BJ (cell line): ENCODE measurements around the gene HYDIN. TPM values are rescaled to one million over a fixed set of nuclear protein-coding genes. Genes with fewer than 3 reads are reported as not detected.

Source experiments
- CTCF ChIA-PET: fragments of 350-600 bp; formaldehyde crosslinking; extraction: SDS; loops from one replicate; lab custom pipeline; 2021; ENCODE audit warnings: antibody characterized with exemption, inconsistent platforms; lab: Yijun Ruan, JAX
- POLR2A ChIA-PET: fragments of 300-600 bp; sonication (Branson Sonifier 250); formaldehyde crosslinking; extraction: SDS; loops from one replicate; lab custom pipeline; 2021; ENCODE audit warnings: antibody characterized with exemption; lab: Charles Lee
- DNase-seq: peaks from one replicate; pipeline ENCODE4 v3.0.0-alpha.2; 2011; ENCODE audit warnings: low read depth
- H3K27me3 ChIP-seq: 2 replicates; pipeline ENCODE4 v1.6.0; 2011; ENCODE audit warnings: low read length; ENCODE audit not compliant: control insufficient read depth, insufficient read depth
- H3K36me3 ChIP-seq: 2 replicates; pipeline ENCODE4 v1.5.1; 2011; ENCODE audit warnings: low read length; ENCODE audit not compliant: control insufficient read depth, insufficient read depth
- H3K4me3 ChIP-seq: 2 replicates; pipeline ENCODE4 v1.5.1; 2011; ENCODE audit warnings: low read depth, mild to moderate bottlenecking, control low read depth, low read length
- polyA plus RNA-seq: library from polyadenylated mRNA; depleted of rRNA; stranded (reverse); fragments of >200 nt; gene quantifications from 2 replicates; pipeline ENCODE4 v1.2.3, GENCODE V29; 2011
- TF ChIP-seq, protein P1 (sequence below): IDR thresholded peaks from 2 replicates; pipeline ENCODE4 v1.5.1; 2011; ENCODE audit warnings: low read depth, mild to moderate bottlenecking, control low read depth, inconsistent platforms, low read length, moderate library complexity; ENCODE audit not compliant: insufficient read depth

HYDIN gene
- polyA plus RNA-seq, 1 experiment: 0.47 TPM

GRCh38 chr16:71226229-71227141 is 4.0 kb downstream of the HYDIN start:
- Histone ChIP-seq H3K36me3 (no peaks in the 10 kb centered on the region), H3K27me3 (no peaks in the 10 kb centered on the region), H3K4me3 (no peak overlapping the region)
- TF ChIP-seq, protein P1, sequence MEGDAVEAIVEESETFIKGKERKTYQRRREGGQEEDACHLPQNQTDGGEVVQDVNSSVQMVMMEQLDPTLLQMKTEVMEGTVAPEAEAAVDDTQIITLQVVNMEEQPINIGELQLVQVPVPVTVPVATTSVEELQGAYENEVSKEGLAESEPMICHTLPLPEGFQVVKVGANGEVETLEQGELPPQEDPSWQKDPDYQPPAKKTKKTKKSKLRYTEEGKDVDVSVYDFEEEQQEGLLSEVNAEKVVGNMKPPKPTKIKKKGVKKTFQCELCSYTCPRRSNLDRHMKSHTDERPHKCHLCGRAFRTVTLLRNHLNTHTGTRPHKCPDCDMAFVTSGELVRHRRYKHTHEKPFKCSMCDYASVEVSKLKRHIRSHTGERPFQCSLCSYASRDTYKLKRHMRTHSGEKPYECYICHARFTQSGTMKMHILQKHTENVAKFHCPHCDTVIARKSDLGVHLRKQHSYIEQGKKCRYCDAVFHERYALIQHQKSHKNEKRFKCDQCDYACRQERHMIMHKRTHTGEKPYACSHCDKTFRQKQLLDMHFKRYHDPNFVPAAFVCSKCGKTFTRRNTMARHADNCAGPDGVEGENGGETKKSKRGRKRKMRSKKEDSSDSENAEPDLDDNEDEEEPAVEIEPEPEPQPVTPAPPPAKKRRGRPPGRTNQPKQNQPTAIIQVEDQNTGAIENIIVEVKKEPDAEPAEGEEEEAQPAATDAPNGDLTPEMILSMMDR: no peak
- POLR2A ChIA-PET: no interaction called here
- CTCF ChIA-PET: no interaction called here
- DNase-seq: no peak

DNA sequence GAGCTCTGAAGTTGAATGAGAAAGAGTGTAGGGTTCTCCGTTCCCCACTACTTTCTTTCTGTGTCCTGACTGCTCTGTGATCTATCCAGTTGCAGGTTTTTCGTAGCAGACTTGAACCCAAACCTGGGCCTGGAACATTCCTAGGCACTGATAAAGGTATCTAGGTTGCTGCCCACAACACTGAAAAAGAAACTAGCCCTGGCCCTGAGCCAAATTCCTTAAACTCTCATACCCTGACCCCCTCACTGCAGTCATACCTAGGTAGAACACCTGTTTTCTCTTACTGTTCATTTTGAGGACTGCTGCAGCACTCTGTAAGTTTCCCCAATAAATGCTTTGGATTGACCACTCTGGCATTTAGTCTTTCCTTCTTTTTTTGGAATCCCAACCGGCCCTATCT is 5.4 kb downstream of the HYDIN start:
- Histone ChIP-seq H3K36me3 (no peaks in the 10 kb centered on the region), H3K27me3 (no peaks in the 10 kb centered on the region), H3K4me3 (no peak overlapping the region)
- ChIA-PET POLR2A (no interaction called here), CTCF (no interaction called here)
- no peak for DNase-seq
- TF ChIP-seq, protein P1: no peak

DNA sequence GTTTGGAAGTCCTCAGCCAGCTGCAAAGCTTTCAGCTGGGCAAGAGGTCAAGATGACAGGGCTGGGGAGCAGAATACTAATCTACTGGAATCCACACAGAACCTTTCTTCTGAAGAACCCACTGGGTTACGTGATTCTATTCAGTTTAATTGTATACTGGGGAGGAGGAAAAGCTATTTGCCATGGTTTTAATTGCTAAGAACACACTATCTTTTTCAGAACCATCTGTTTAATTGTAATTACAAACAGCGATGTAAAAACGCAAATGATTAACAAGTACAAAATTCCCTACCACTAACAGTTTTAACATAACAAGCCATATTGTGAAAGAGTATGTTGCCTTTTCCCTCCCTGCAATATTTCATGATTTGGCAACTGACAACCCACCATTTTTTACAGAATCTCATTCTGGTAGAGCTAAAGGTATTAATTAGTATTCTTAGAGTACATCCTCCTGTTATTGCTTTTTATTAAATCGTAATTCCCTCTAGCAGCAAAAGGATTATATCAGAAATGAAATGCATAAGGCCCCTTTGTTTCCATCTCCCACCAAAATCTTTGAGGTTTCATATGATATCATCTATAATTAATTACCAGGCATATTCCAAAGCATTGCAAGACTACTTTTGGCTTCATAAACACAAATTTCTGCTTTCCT is 12.1 kb downstream of the HYDIN start:
- ChIA-PET CTCF (no interaction called here), POLR2A (no interaction called here)
- no peaks in the 10 kb centered on the region for H3K27me3 ChIP-seq
- TF ChIP-seq, protein P1: no peak
- DNase-seq: no peak
- no peaks in the 10 kb centered on the region for H3K36me3 ChIP-seq
- H3K4me3 ChIP-seq: no peak overlapping the region

GRCh38 chr16:71217506-71217905 is 13.0 kb downstream of the HYDIN start:
- DNase-seq: no peak
- POLR2A ChIA-PET: no interaction called here
- H3K27me3 ChIP-seq: no peaks in the 10 kb centered on the region
- H3K4me3 ChIP-seq: no peak overlapping the region
- H3K36me3 ChIP-seq: no peaks in the 10 kb centered on the region
- CTCF ChIA-PET: no interaction called here
- TF ChIP-seq, protein P1: no peak

DNA sequence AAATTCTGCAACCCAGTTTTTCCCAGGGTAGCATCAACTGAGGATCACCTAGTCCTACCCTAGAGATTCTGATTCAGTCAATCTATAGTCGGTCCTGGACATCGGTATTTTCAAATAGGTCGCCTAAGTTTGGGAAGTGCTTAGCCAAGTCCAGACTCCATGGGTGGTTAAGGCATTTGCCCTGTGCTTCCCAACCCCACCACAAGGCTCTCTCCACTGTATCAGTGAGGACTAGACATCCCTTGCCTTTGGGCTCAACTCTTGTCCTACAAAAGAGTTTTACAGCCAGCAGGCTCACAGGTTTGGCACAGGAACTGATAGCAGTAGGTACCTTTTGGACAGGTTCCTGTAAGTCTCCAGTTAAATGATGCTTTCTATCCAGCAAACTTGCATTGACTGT is 13.8 kb downstream of the HYDIN start:
- H3K27me3 ChIP-seq: no peaks in the 10 kb centered on the region
- TF ChIP-seq, protein P1: no peak
- DNase-seq: no peak
- H3K4me3 ChIP-seq: no peak overlapping the region
- no peaks in the 10 kb centered on the region for H3K36me3 ChIP-seq
- POLR2A ChIA-PET: no interaction called here
- CTCF ChIA-PET: no interaction called here
